Posterior cingulate gyrus (tissue), 11 donors: ENCODE results near the gene ZBTB45.
A peak's percentile ranks its signal among the peaks of the same experiment; 100 is the strongest.

Experiments used
- DNase-seq, 10 donors: peaks; one replicate each; pipeline versions ENCODE4 v3.0.0 to v3.0.0-alpha.2; 2020 to 2021; ENCODE audit warnings: mixed read lengths in 3 of 10
- intact Hi-C: fragments of 100-400 bp; cut with DNase I; formaldehyde crosslinking; loops from one replicate; pipeline ENCODE4 v1.15.1; 2023

Gene ZBTB45

DNA sequence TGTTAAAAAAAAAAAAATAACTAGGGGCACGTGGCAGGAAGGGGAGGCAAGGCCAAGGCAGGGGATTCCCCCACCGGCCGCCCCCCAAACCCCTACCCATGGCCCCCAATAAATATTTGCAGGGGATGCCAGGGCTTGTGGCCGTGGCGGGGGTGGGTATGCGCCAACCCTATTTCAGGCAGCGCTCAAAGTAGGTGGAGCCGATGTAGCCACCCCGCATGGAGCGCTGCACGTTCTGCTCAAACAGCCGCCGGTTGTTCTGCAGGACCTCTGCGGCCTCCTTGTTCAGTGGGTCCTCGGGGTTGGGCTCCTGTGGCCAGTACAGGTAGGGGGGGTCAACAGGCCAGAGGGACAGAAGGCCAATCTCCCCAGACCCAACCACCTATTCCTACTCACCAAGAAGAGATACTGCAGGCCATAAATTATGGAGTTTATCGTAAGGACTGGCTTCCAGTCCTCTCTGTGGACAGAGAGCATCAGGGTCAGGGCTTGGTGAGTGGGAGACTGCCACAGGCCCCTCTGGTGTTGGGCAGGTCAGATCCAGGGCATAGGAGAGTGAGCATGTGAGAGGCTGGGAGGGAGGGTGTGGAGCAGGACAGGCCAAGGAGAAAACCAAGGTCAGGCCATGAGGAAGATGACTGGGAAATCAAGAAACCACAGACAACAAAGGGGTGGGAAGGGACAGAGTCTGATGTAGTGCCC is 36.5 kb upstream of the ZBTB45 start:
- intact Hi-C loops, result loop anchor here (1.0 kb wide), 1 partner anchor 12 kb away; the partner anchor contains the start of gene TRIM28
- DNase-seq, result peak in 2 of 10 donors; percentile 41 to 59

DNA sequence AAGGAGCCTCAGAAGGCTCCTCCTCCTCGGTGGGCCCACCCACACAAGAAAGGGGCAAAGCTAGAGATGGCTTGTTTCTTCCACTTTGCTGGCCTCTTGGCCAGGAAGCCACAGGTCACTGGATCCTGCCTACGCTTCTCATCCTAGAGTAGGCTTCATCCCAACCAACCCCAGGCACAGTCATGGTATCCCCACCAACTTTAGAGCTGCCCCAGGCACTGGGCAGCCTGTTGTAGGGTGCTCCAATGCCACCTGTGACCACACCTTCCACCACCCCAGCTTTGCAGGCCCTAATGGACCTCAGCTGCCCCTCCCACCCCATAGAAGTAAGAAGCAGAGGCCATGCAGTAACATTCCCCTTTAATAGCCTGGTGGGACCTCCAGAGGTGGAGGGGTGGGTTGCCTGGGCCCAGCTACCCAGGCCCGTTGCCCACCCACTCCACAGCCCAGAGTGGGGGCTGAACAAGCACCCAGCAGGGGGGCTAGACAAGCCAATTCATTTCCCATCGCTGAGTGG is 35.8 kb upstream of the ZBTB45 start:
- peak in 2 of 10 donors; percentile 43 to 57 for DNase-seq
- intact Hi-C loops, result loop anchor here (1.0 kb wide), 1 partner anchor 11 kb away; the partner anchor contains the start of gene TRIM28

DNA sequence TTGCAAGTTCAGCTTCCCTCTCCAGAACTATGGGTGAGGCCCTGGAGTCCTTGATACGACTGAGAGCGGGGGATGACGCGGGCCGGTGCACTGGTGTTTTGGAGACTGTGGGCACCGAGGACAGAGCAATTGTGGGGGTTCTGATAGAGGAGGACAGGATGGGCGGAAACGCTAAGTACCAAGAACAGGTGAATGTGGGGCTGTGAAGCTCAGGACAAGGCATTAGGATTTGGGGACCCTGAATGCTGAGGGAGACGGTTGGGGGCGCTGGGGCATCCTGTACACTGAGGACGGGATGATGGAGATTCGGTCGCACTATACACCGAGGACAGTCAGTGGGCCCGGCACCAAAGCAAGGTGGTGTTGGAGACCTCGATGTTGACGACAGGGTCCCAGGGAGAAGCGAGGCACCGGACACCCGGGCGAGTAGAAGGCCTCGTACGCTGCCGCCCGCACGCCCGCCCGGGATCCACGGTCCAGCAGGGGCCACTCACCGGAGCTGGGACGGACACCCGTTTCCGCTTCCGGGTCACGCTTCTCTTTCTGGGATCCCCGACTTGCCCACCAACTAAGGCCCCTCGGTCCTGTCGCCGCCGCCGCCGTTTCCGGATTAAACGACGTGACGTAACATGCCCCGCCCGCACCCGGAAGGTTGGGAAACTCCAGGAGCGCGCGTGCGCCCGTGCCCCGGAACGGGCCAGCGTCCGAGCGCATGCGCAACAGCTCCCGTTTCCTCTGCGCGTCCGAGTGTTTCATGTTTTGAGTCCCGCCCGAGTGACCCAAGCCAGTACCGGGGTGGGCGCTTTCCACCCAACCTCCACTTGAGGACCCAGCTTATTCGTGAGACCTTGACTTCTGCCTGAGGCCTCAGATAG is 35.1 kb upstream of the ZBTB45 start, which contains the start of gene CHMP2A:
CHMP2A (minus strand) TSS at position 612 of the 875 bp plus-strand sequence. CDS start 893 bp downstream, outside the sequence.
- intact Hi-C loops, result loop anchor here (1.0 kb wide), 1 partner anchor 10 kb away; the partner anchor contains the start of gene TRIM28
- peak; percentile 98 to 100 (median 99) for DNase-seq

DNA sequence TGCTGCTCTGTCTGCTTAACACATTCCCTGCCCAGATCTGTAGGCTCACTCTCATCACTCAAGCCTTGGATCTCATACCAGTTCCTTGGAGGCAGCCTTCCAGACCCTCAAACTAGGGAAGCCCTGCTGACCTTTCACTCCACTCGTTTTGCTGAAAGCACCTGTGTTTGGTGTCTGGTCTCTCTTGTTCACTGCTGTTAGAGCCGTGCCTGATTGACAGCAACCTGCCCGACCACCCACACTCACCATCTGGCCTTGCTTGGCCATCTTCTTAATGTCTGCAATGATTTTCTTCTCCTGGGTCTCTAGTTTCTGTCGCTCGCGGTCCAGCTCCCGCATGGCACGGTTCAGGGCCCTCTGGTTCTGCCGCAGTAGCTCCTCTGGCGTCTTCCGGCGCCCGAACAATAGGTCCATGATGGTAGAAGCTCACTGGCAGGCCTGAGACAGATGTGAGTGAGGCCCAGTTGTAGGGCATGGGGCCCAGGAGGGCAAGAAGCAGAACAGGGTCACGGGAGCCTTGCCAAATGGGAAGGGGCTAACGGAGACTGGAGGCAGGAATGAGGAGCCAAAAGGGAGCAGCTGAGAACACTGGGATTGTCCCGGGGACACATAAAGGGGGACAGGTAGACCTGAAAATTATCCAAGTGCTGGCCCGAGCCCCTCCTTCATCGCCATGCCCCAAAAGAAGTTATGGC is 34.3 kb upstream of the ZBTB45 start:
- intact Hi-C loops, result no loop called here
- DNase-seq, result peak in 2 of 10 donors; percentile 20 to 58

DNA sequence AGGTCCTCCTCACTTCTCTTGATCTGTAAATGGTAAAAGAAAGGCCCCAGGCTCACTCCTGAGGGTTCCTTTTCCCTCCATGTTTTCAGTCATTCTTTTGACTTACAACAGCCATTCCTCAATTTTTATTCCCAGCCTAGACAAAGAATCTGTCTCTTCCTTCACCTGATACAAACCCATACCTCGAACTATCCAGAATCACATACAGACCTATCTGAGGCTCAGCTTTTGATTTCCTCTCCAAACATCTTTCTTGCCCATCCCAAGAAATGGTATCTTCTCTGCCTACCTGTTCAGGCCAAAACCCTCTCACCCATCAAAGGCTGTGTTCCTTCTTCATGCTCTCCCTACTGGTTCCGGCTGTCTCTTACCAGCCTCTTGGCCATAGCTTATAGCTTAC is 33.0 kb upstream of the ZBTB45 start:
- intact Hi-C loops, result no loop called here
- no peak for DNase-seq

DNA sequence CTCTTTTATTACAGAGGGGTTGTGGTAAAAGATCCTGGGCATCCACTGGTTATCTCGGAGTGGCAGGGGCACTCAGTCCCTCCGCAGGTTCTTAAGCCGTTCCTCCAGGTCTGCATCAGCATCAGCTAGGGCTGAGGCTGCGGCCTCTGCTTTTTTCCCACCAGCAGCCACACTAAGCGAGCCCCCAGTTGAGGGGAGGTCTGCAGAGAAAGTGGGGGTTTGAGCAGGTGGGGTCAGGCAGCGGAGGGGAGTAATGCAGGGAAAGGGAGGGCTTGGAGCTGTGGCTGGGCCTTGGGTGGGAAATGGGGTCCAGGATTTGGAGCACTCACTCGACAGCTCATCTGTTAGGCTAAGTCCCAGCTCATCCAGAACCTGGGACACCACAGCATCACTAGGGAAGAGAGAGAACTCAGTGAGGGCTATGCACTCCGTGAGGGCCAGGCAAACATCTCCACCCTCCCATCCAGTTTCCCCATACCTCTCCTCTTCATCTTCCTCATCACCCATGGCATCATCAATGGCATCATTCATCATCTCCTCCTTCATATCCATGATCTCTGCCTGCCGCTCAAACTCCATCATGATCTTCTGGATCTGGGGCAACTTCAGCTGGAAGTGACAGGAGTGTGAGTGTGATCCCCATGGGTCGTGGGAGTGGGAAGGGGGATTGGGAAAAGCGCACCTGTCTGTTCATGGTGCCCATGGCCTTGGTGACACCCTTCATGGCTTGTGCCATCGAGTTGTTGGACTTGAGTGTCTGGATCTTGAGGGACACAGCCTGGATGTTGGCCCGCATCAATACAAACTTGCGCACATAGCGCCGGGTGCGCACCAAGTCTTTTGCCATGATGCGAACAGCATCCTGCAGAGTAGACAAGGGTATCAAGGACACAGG is 32.2 kb upstream of the ZBTB45 start:
- DNase-seq, result peak in 2 of 10 donors; percentile 49 to 61
- intact Hi-C loops, result no loop called here

DNA sequence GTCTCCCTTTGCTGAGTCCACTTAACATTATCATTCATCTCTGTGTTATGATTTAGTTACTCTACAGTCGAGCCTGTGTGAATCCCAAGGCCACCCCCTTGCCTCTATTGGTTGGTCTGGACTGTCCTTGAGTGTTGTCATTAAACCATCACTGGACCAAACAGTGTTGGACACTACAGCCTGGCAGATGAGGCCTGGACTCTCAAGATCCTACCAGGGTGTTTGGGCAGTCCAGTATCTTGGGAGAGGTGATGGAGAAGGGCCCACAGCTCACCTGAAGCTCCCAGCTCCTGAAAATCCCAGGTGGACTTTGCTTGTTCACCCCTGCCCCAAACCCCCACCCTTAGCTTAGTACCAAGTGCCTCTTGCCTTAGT is 31.5 kb upstream of the ZBTB45 start:
- no peak for DNase-seq
- intact Hi-C loops, result no loop called here

DNA sequence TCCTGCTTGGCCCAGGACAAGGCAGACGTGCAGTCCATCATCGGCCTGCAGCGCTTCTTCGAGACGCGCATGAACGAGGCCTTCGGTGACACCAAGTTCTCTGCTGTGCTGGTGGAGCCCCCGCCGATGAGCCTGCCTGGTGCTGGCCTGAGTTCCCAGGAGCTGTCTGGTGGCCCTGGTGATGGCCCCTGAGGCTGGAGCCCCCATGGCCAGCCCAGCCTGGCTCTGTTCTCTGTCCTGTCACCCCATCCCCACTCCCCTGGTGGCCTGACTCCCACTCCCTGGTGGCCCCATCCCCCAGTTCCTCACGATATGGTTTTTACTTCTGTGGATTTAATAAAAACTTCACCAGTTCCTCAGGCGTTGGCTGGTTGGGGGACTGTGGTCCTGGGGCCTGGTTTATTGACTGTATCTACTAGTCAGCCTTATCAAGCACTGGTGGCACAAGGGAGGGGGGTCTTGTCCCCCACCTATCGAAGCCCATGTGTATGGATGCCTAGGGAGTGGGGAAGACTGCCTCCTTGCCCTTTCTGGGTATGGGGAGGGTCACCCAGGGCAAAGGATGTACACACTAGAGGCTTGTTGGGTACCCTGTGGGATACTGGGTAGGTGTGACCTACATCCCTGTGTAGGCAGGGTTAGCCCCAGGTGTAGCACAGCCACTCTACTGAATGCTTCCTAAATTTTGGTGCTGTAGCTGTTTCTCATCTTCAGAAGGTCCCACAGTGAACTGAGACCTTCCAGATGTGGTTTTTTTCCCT is 30.9 kb upstream of the ZBTB45 start:
- intact Hi-C loops, result no loop called here
- peak in 2 of 10 donors; percentile 50 to 73 for DNase-seq

DNA sequence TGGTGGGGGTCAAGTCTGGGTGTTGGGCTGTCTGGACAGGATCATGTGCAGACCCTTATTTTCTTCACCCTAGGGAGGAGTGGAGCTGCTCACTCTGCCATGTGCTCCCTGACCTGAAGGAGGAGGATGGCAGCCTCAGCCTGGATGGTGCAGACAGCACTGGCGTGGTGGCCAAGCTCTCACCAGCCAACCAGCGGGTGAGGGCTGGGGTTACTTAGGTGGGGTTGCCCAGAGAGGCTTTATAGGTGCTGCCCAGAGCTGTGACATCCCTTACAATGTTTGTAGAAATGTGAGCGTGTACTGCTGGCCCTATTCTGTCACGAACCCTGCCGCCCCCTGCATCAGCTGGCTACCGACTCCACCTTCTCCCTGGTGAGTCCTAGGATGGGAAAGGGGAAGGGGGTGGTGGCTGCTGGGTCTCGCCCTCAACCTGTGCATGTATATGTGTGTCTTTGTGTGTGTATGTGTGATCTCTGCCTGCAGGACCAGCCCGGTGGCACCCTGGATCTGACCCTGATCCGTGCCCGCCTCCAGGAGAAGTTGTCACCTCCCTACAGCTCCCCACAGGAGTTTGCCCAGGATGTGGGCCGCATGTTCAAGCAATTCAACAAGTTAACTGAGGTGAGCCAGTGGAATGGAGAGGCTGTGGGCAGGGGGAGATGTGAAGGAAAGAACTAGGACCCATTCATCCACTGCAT is 30.2 kb upstream of the ZBTB45 start:
- intact Hi-C loops, result no loop called here
- peak in 2 of 10 donors; percentile 39 to 62 for DNase-seq

DNA sequence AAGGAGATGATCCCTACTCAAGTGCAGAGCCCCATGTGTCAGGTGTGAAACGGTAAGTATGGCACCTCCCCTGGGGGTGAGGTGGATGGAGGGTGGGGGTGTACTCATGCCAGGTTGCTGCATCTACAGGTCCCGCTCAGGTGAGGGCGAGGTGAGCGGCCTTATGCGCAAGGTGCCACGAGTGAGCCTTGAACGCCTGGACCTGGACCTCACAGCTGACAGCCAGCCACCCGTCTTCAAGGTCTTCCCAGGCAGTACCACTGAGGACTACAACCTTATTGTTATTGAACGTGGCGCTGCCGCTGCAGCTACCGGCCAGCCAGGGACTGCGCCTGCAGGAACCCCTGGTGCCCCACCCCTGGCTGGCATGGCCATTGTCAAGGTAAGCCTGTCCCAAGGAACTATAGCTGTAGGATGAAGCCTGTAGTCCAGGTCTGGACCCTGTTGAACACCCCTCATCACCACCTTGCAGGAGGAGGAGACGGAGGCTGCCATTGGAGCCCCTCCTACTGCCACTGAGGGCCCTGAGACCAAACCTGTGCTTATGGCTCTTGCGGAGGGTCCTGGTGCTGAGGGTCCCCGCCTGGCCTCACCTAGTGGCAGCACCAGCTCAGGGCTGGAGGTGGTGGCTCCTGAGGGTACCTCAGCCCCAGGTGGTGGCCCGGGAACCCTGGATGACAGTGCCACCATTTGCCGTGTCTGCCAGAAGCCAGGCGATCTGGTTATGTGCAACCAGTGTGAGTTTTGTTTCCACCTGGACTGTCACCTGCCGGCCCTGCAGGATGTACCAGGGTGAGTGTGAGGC is 29.5 kb upstream of the ZBTB45 start:
- peak in 2 of 10 donors; percentile 28 to 79 for DNase-seq
- intact Hi-C loops, result no loop called here

DNA sequence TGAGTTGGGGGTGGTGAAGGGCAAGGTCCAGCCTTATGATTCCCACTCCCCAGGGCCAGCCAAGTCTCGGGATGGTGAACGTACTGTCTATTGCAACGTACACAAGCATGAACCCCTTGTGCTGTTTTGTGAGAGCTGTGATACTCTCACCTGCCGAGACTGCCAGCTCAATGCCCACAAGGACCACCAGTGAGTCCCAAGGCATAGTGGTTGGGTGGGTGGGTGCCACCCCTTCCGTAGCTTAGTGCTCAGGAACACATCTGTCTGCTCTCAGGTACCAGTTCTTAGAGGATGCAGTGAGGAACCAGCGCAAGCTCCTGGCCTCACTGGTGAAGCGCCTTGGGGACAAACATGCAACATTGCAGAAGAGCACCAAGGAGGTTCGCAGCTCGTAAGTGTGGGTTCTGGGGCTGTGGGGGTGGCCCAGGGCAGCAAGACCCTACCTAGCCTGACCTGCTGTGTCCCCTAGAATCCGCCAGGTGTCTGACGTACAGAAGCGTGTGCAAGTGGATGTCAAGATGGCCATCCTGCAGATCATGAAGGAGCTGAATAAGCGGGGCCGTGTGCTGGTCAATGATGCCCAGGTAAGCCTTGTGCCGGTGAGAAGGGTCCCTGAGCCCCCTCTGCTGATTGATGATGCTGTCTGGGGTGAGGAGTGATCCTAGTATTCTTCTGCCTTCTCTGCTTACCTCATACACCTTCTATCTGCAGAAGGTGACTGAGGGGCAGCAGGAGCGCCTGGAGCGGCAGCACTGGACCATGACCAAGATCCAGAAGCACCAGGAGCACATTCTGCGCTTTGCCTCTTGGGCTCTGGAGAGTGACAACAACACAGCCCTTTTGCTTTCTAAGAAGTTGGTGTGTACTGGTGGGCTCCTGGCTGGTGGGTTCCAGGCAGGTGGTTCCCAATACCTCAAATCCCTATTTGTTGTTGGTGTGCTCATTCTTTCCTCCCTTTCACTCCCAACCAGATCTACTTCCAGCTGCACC is 28.0 kb upstream of the ZBTB45 start:
- intact Hi-C loops, result no loop called here
- peak in 2 of 10 donors; percentile 20 to 50 for DNase-seq

DNA sequence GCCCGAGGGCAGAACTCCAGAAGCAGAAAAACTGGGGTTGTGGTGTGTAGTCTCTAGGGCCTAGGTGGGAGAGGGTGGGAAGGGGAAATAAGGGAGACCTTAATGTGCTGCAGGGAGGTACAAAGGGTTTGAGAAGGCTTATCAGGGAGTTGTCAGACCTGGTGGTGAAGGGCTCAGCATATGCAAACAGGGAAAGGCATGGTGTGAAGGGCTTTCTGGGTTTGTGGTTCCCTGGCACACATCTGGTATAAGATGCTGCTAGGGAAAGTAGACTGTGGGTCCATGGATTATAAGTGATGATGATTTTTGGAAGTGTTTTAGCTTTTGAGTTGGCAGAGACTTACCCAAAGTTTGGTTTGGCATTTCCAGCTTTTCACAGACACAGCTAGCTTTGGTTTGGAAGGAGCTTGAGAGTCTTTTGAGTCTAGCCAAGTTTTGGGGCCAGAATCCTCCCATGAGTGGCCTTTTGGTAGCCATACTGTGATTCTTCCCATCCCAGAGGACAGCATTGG is 26.5 kb upstream of the ZBTB45 start:
- intact Hi-C loops, result no loop called here
- no peak for DNase-seq

DNA sequence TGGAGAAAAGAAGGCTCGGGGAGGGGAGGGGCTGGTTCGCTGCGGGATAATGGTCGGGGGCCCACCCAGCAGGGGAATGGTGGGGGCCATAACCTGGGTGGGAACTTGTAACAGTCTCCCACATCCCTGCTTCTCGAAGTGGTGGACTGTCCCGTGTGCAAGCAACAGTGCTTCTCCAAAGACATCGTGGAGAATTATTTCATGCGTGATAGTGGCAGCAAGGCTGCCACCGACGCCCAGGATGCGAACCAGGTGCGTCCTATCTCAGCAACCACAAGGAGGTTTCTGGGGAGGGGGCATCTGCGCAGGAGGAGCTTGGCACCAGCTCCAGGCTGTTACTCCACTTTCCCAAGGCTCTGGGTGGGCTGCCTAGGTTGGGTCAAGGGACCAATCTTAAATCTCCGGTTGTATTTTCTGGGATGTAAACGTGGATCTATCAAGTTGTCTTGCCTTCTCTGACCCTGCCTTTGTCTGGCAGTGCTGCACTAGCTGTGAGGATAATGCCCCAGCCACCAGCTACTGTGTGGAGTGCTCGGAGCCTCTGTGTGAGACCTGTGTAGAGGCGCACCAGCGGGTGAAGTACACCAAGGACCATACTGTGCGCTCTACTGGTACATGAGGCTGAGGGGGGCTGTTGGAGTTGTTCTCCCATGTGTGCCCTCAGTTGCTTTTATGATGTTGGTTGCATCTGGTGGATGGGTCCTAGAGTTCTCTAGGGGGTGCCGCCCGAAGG is 25.8 kb upstream of the ZBTB45 start:
- intact Hi-C loops, result no loop called here
- peak in 1 of 10 donors; percentile 54 for DNase-seq

DNA sequence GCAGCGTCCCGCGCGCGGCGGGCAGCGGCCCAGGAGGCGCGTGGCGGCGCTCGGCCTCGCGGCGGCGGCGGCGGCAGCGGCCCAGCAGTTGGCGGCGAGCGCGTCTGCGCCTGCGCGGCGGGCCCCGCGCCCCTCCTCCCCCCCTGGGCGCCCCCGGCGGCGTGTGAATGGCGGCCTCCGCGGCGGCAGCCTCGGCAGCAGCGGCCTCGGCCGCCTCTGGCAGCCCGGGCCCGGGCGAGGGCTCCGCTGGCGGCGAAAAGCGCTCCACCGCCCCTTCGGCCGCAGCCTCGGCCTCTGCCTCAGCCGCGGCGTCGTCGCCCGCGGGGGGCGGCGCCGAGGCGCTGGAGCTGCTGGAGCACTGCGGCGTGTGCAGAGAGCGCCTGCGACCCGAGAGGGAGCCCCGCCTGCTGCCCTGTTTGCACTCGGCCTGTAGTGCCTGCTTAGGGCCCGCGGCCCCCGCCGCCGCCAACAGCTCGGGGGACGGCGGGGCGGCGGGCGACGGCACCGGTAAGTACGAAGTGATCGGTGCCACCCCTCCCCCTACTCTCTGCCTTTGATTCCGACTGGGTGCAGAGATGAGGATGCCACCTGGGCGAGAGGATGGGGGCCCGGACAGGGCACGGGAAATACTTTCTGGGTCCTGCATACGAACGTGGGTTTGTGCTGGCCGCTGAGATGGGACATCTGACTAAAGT is 25.1 kb upstream of the ZBTB45 start:
- peak in 4 of 10 donors; percentile 41 to 74 (median 53) for DNase-seq
- intact Hi-C loops, result loop anchor here (1.0 kb wide), 1 partner anchor 11 kb away; the partner anchor contains the start of gene CHMP2A
